Mammary epithelial cell (primary cell): ENCODE measurements around the gene NCOR1.

Experiments used
- CTCF ChIP-seq, 2 donors: IDR thresholded peaks in 1 of 2; conservative IDR thresholded peaks in 1 of 2; 2 replicates each; pipeline ENCODE4 v1.5.1; 2011 to 2012; ENCODE audit warnings: inconsistent platforms in 2 of 2, low read length in 2 of 2, mild to moderate bottlenecking in 2 of 2, control low read depth in 1 of 2, low read depth in 1 of 2; ENCODE audit not compliant: insufficient read depth in 1 of 2; ENCODE audit errors: extremely low read depth in 1 of 2
- EZH2 ChIP-seq: IDR thresholded peaks from 2 replicates; pipeline ENCODE4 v1.6.1; 2012; ENCODE audit warnings: low read length, inconsistent platforms, borderline replicate concordance

GRCh38 chr17:16262201-16262600, 46.9 kb upstream of the NCOR1 start:
- no peak for TF ChIP-seq CTCF (conservative IDR thresholded peaks at IDR 0.05 in 1 of 2, IDR thresholded peaks at IDR 0.05 in 1 of 2; ENCODE audit: extremely low read depth in 1 of 2, insufficient read depth in 1 of 2, low read depth in 1 of 2, low read length in 2 of 2)
- TF ChIP-seq EZH2, result no peak
